Brain microvascular endothelial cell (primary cell): ENCODE results near the gene SLC2A6.

ENCODE experiments used
- DNase-seq: peaks from one replicate; pipeline ENCODE4 v3.0.0-alpha.2; 2020
- H3K27ac ChIP-seq: fragments of 250-450 bp; sonication (Bioruptor Pico); 2 replicates; pipeline ENCODE4 v1.5.1; 2020; ENCODE audit warnings: mild to moderate bottlenecking, moderate library complexity
- H3K27me3 ChIP-seq: fragments of 250-450 bp; sonication (Bioruptor Pico); replicated peaks from 2 replicates; pipeline ENCODE4 v1.5.1; 2020; ENCODE audit warnings: mild to moderate bottlenecking
- H3K36me3 ChIP-seq: fragments of 250-450 bp; sonication (Bioruptor Pico); replicated peaks from 2 replicates; pipeline ENCODE4 v1.5.1; 2020; ENCODE audit warnings: mild to moderate bottlenecking
- H3K4me3 ChIP-seq: 2 replicates; pipeline ENCODE4 v1.5.1; 2011; ENCODE audit warnings: low read depth, mild to moderate bottlenecking, control low read depth, low read length, moderate library complexity
- in situ Hi-C: cut with HindIII; loops from 2 replicates; pipeline ENCODE4 v1.10.0; 2017; ENCODE audit warnings: low sequenced_read_pairs, low pct_ligation_motif_present
- TF ChIP-seq, protein P1 (sequence below): IDR thresholded peaks from 2 replicates; pipeline ENCODE4 v1.5.1; 2011; ENCODE audit warnings: low read depth, mild to moderate bottlenecking, moderate library complexity, low read length, control low read depth, inconsistent platforms; ENCODE audit errors: missing control alignments

The SLC2A6 gene

DNA sequence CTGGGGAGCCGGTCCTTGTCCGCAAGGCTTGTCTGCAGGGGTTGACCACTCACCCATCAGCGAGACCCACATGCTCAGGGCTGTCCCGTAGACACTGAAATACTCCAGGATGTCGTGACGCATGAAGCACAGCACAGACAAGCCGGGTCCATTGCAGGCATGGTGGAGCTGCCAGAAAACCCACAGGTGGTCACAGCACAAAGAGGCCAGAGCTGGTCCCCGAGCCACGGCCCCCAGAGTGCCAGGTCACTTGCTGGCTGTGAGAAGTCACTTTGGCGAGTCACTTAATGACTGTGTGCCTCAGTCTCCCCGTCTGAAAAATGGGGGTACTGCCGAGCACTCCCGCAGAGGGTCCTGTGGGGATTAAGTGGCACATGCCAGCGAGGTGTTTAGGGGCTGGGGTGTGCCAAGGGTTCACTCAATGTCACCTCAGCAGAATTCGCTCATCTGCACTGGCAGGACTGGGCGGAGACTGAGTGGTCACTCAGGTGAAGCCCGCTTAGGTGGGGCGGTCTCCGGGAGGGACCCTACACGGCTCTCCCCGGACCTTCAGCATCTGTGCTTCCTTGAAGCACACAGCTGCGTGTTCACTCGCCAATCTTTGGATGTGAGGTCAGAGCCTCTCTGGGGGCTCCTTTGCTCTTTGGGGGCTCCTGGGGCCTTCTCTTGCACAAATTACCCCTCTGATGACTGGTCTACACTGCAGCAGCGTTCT is 41.4 kb upstream of the SLC2A6 start:
- in situ Hi-C loops = no loop called here
- no peaks in the 10 kb centered on the region for H3K36me3 ChIP-seq
- H3K27me3 ChIP-seq = no peaks in the 10 kb centered on the region
- DNase-seq = no peak
- no peak overlapping the region for H3K4me3 ChIP-seq
- TF ChIP-seq, protein P1, sequence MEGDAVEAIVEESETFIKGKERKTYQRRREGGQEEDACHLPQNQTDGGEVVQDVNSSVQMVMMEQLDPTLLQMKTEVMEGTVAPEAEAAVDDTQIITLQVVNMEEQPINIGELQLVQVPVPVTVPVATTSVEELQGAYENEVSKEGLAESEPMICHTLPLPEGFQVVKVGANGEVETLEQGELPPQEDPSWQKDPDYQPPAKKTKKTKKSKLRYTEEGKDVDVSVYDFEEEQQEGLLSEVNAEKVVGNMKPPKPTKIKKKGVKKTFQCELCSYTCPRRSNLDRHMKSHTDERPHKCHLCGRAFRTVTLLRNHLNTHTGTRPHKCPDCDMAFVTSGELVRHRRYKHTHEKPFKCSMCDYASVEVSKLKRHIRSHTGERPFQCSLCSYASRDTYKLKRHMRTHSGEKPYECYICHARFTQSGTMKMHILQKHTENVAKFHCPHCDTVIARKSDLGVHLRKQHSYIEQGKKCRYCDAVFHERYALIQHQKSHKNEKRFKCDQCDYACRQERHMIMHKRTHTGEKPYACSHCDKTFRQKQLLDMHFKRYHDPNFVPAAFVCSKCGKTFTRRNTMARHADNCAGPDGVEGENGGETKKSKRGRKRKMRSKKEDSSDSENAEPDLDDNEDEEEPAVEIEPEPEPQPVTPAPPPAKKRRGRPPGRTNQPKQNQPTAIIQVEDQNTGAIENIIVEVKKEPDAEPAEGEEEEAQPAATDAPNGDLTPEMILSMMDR = no peak
- no peak overlapping the region for H3K27ac ChIP-seq

DNA sequence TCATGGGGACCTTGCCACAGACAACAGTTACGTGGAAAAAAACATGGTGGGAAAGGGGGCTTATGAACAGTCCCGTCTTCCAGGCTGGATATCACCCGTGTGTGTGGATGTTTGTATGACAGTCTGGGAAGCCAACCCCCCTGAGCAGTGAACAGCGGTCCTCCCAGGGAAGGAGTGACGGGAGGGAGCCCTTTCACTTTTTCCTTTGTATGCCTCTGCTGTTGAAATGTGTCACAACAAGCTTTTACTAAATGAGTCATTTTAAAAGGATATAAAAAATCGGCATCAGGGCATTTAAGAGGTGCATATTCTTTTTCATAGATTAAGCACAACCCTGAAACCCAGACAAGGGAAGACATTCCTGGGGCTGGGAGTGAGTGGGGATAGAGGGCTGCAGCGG is 40.8 kb upstream of the SLC2A6 start:
- in situ Hi-C loops = no loop called here

DNA sequence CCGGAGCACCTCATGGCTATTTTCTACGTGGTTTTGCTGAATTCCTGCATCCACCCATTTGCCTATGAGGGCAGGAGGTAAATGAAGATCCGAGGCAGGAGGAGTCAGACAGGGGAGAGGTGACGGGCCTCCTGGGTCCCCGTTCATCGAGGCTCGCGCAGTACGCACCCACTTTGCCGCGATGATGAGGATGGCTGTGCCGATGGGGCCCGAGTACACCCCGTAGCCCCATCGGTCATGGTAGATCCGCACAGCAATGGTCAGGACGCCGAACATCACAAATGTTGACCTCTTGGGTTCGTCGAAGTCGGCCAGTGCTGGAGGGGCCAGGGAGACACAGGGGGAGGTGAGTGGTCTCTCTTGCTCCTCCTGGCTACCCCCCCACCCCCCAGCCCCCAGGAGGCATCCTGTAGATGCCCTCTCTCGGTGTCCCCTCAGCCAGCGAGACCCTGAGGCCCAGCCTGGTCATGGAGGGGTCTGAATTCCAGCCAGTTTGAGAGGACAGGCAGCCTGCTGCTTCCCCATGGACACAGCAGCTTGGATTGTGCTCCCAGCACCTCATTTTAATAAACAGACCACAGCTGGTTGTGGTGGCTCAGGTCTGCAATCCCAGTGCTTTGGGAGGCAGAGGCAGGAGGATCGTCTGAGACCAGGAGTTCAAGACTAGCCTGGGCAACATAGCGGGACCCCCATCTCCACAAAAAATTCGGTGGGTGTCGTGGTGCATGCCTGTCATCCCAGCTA is 40.0 kb upstream of the SLC2A6 start:
- TF ChIP-seq, protein P1 = no peak

More for the DNA sequence above, 40.8 kb upstream of the SLC2A6 start:
- Histone ChIP-seq H3K36me3 (no peaks in the 10 kb centered on the region), H3K27ac (no peak overlapping the region), H3K4me3 (no peak overlapping the region), H3K27me3 (no peaks in the 10 kb centered on the region)
- no peak for DNase-seq
- TF ChIP-seq, protein P1 = no peak

DNA sequence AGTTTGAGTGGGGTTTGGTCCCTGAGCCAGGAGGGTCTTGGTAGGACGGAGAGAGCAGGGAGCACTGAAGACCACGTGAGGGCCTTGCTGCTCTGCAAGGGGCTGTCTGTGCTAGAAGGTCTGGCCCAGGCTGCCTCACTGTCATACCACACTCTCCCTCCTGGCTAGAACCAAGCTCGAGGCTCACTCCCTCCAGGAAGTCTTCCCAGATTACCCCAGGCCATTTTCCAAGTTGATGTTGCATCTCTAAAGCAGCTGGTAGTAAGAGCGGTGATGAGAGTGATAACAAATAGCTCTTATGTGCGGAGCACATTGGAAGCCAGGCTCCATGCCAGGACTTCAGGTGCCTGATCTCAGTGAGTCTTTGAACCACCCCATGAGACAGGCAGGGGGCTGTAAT is 39.3 kb upstream of the SLC2A6 start:
- Histone ChIP-seq H3K4me3 (no peak overlapping the region), H3K36me3 (no peaks in the 10 kb centered on the region), H3K27ac (no peak overlapping the region), H3K27me3 (no peaks in the 10 kb centered on the region)
- TF ChIP-seq, protein P1 = no peak
- in situ Hi-C loops = no loop called here
- DNase-seq = no peak

More for the DNA sequence above, 40.0 kb upstream of the SLC2A6 start:
- Histone ChIP-seq H3K36me3 (no peaks in the 10 kb centered on the region), H3K27ac (no peak overlapping the region), H3K27me3 (no peaks in the 10 kb centered on the region), H3K4me3 (no peak overlapping the region)
- DNase-seq = no peak
- in situ Hi-C loops = no loop called here

DNA sequence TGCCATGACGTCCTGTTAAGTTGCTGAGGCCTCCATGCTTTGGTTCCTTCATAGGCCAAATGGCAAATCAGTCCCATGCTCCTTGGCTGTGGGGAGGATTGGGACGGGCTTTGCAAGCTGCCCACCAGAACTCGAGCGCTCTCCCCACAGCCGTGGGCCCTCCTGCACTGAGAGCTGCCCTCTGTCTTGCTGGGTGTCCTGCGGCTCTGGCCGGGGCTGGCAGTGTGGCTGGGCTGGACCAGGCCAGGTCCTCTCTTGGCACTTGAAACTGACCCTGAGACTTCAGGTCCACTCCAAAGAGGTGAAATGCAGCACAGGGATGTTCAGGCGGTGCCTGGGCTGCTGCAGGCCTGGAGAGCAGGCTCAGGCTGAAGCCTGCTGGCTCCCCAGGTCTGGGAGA is 38.8 kb upstream of the SLC2A6 start:
- Histone ChIP-seq H3K36me3 (no peaks in the 10 kb centered on the region), H3K4me3 (no peak overlapping the region), H3K27ac (no peak overlapping the region), H3K27me3 (no peaks in the 10 kb centered on the region)
- in situ Hi-C loops = no loop called here
- DNase-seq = no peak
- TF ChIP-seq, protein P1 = no peak
